ENCODE measurements around the gene DIO3. TPM values are rescaled to one million over a fixed set of nuclear protein-coding genes. Genes with fewer than 3 reads are reported as not detected.

The DIO3 gene
- total and polyA plus RNA-seq, 2 of the 13 experiments (the other 11 are each of a cell fraction or from before 2014, with no cell fraction given) = not detected

DNA sequence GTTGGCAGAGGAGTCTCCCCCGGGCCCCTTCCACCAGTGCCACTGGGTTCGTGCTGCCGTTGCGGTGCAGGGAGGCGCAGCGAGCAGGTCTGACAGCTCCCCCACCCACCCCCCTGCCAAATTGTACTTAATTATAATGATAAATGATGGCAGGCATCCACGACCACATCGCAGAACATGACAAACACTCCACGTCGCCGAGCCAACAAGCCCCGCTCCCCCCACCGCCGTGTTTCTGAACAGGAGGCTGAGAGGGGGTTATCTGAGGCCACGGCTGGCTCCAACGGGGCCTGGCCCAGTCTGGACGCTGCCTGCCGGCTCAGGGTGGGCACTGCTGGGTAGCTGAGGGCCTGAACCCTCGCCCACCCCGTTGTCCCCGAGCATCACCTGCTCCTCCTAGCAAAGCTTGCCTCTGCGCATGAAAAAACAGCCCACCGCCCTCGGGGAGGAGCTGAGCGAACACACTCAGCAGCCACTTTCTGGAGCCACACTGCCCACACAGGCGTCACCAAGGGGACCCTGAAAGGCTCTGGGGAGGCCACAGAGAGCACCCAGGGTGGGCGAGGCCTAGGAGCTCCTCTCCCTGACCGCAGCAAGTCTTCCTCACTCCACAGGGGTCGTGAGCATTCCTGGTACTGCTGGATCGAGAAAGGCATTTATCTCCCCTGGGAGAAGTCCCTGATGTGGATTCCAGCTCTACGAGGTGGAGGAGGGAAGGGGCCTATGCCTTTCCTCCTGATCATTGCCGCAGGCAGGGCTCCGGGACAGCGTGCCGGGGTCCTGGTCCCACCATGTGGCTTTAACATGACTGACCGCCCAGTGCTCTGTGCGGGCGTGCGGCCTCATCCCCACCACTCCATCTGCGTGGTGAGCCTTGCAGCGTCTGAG is 35.4 kb upstream of the DIO3 start (continued):
- TF ChIP-seq, protein P1, sequence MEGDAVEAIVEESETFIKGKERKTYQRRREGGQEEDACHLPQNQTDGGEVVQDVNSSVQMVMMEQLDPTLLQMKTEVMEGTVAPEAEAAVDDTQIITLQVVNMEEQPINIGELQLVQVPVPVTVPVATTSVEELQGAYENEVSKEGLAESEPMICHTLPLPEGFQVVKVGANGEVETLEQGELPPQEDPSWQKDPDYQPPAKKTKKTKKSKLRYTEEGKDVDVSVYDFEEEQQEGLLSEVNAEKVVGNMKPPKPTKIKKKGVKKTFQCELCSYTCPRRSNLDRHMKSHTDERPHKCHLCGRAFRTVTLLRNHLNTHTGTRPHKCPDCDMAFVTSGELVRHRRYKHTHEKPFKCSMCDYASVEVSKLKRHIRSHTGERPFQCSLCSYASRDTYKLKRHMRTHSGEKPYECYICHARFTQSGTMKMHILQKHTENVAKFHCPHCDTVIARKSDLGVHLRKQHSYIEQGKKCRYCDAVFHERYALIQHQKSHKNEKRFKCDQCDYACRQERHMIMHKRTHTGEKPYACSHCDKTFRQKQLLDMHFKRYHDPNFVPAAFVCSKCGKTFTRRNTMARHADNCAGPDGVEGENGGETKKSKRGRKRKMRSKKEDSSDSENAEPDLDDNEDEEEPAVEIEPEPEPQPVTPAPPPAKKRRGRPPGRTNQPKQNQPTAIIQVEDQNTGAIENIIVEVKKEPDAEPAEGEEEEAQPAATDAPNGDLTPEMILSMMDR (CRISPR knock-in tag; IDR thresholded peaks at IDR 0.05) = no peak

DNA sequence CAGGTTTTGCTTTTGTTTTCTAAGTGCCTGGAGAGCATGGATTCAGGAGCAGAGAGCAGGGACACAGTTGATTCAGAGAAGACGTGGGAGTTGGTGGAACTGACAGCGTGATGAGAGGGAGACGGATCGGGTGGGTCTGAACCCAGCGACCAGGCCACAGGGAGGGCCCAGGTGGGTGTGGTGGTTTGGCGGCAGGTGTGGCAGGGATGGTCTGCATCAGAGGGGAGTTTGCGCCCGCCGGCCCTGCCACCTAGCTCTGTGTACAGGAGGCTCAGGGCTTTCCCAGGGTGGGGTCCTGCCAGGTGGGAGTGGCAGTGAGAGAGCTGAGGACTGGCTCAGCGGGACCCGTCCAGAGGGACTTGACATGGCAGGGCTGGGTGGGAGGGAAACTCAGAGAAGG is 33.3 kb upstream of the DIO3 start:
- Histone ChIP-seq H3K79me2 (ENCODE audit: insufficient read depth, low read length) (no peaks in the 10 kb centered on the region), H4K20me1 (ENCODE audit: insufficient read depth, low read length) (no peaks in the 10 kb centered on the region), H3K4me2 (ENCODE audit: low read depth, low read length) (no peak overlapping the region), H3K4me1 (ENCODE audit: insufficient read depth, low read length) (no peaks in the 10 kb centered on the region), H2AFZ (ENCODE audit: low read length) (no peak overlapping the region), H3K27ac (ENCODE audit: extremely low read length, insufficient read depth, low read length) (no peak overlapping the region), H3K9me3 (ENCODE audit: low read length) (no peaks in the 10 kb centered on the region), H3K9ac (ENCODE audit: insufficient read depth, low read depth, low read length) (no peak overlapping the region), H3K36me3 (replicated peaks in 1 of 2; ENCODE audit: control insufficient read depth in 1 of 2, insufficient read depth in 2 of 2, low read length in 2 of 2) (no peaks in the 10 kb centered on the region), H3K4me3 (replicated peaks in 1 of 3; ENCODE audit: insufficient read depth in 1 of 3, low read depth in 2 of 3, low read length in 3 of 3) (no peak overlapping the region), H3K27me3 (ENCODE audit: control insufficient read depth in 1 of 2, insufficient read depth in 2 of 2, low read length in 2 of 2) (peaks cover 1 to 7% of the 10 kb centered on the region in 2 experiments; a peak in 2 of 5 replicates)
- ChIA-PET POLR2A (no interaction called here), CTCF (ENCODE audit: low intra/inter-chr PET ratio, low total read pairs) (no interaction called here)
- no peak for FAIRE-seq
- DNase-seq (ENCODE audit: low spot score) = no peak
- TF ChIP-seq HES4 (CRISPR knock-in tag; IDR thresholded peaks at IDR 0.05; ENCODE audit: borderline replicate concordance) (0 out of 2 replicates have a peak, but pooled peaks have one; percentile 1), ZBTB38 (CRISPR knock-in tag; IDR thresholded peaks at IDR 0.05) (no peak)
- no peak for ATAC-seq
- in situ Hi-C loops (cut with HindIII; ENCODE audit: extremely low pct_ligation_motif_present, low pct_unique_long_range_greater_than_20kb) = no loop called here
- intact Hi-C loops (cut with micrococcal nuclease; ENCODE audit: unreplicated experiment) = no loop called here
- 63% methylated on average over 11 of the region's 11 CpGs for WGBS (ENCODE audit: low lambda C conversion rate)
- no TSS peak for BruUV-seq (replicated peaks)
